HEK293 (cell line): Measurements from ENCODE around the gene ARMCX2.

Source experiments
- CTCF ChIP-seq: fragments of 450-650 bp; formaldehyde crosslinking; IDR thresholded peaks from 2 replicates; pipeline ENCODE4 v1.5.1; 2016; ENCODE audit warnings: missing biosample characterization, missing genetic modification characterization
- INSM2 ChIP-seq: fragments of 450-650 bp; formaldehyde crosslinking; IDR thresholded peaks from 2 replicates; pipeline ENCODE4 v1.5.1; 2016; ENCODE audit warnings: missing biosample characterization, missing genetic modification characterization
- PBX3 ChIP-seq: sonication (generic); formaldehyde crosslinking; IDR thresholded peaks from 2 replicates; pipeline ENCODE4 v1.8.1; 2022; ENCODE audit warnings: mild to moderate bottlenecking, moderate library complexity, missing genetic modification reagents
- ZBTB17 ChIP-seq: fragments of 450-650 bp; formaldehyde crosslinking; IDR thresholded peaks from 2 replicates; pipeline ENCODE4 v1.5.1; 2016; ENCODE audit warnings: missing biosample characterization, missing genetic modification characterization
- ZNF133 ChIP-seq: fragments of 450-650 bp; formaldehyde crosslinking; IDR thresholded peaks from 2 replicates; pipeline ENCODE4 v1.5.1; 2016; ENCODE audit warnings: missing biosample characterization, missing genetic modification characterization
- ZNF146 ChIP-seq: fragments of 450-650 bp; formaldehyde crosslinking; IDR thresholded peaks from 2 replicates; pipeline ENCODE4 v1.5.1; 2016; ENCODE audit warnings: missing biosample characterization, missing genetic modification characterization
- ZNF174 ChIP-seq: fragments of 450-650 bp; formaldehyde crosslinking; IDR thresholded peaks from 2 replicates; pipeline ENCODE4 v1.5.0; 2017; ENCODE audit warnings: missing biosample characterization, mild to moderate bottlenecking, missing genetic modification characterization
- ZNF175 ChIP-seq: fragments of 450-650 bp; formaldehyde crosslinking; IDR thresholded peaks from 2 replicates; pipeline ENCODE4 v1.5.1; 2016; ENCODE audit warnings: missing biosample characterization, missing genetic modification characterization
- ZNF23 ChIP-seq: fragments of 450-650 bp; formaldehyde crosslinking; IDR thresholded peaks from 2 replicates; pipeline ENCODE4 v1.5.1; 2016; ENCODE audit warnings: missing biosample characterization, missing genetic modification characterization, borderline replicate concordance
- ZNF501 ChIP-seq: fragments of 450-650 bp; formaldehyde crosslinking; IDR thresholded peaks from 2 replicates; pipeline ENCODE4 v1.5.1; 2016; ENCODE audit warnings: missing biosample characterization, missing genetic modification characterization
- ZNF785 ChIP-seq: fragments of 450-650 bp; formaldehyde crosslinking; IDR thresholded peaks from 2 replicates; pipeline ENCODE4 v1.5.1; 2016; ENCODE audit warnings: missing biosample characterization, missing genetic modification characterization

GRCh38 chrX:101658661-101659491 lies 774 bp downstream of the ARMCX2 start:
- no peak for TF ChIP-seq ZNF133 (tag by site-specific recombination)
- no peak for TF ChIP-seq INSM2 (tag by site-specific recombination)
- TF ChIP-seq ZBTB17: no peak
- no peak for TF ChIP-seq CTCF (tag by site-specific recombination)
- no peak for TF ChIP-seq ZNF785
- TF ChIP-seq PBX3 (CRISPR knock-in tag): no peak
- TF ChIP-seq ZNF146 (tag by site-specific recombination): no peak
- no peak for TF ChIP-seq ZNF501
- no peak for TF ChIP-seq ZNF23 (tag by site-specific recombination)
- TF ChIP-seq ZNF175 (tag by site-specific recombination): no peak
- TF ChIP-seq ZNF174 (tag by site-specific recombination): no peak
